SK-N-SH (cell line): ENCODE results near the gene MEIOC. TPM values are rescaled to one million over a fixed set of nuclear protein-coding genes. Genes with fewer than 3 reads are reported as not detected.

Experiments used
- CTCF ChIA-PET: fragments of 300-600, 350-600 bp; formaldehyde crosslinking; extraction: SDS; loops from one replicate; lab custom pipeline; 2021; lab: Yijun Ruan, JAX
- POLR2A ChIA-PET: fragments of 350-600 bp; sonication (Branson Sonifier 250); formaldehyde crosslinking; extraction: SDS; loops from one replicate; lab custom pipeline; 2020; ENCODE audit warnings: antibody characterized with exemption, inconsistent platforms; lab: Yijun Ruan, JAX
- DNase-seq: peaks from one replicate; pipeline ENCODE4 v3.0.0; 2012
- H2AFZ ChIP-seq: fragments of 200-600 bp; sonication (generic); 2 replicates; pipeline ENCODE4 v1.8.1; 2016; ENCODE audit warnings: antibody characterized with exemption, mild to moderate bottlenecking, low read depth
- H3F3A ChIP-seq: fragments of 200-600 bp; sonication (generic); replicated peaks from 2 replicates; pipeline ENCODE3; 2016; ENCODE audit warnings: antibody characterized with exemption, mild to moderate bottlenecking; ENCODE audit not compliant: insufficient read depth
- H3K27ac ChIP-seq, 2 experiments: fragments of 200-500 bp in 1 of 2; fragments of 200-600 bp in 1 of 2; sonication (Bioruptor generic) in 1 of 2; sonication (generic), shearing (Covaris generic) in 1 of 2; 2 replicates each; pipeline versions ENCODE4 v1.5.1 to v1.6.1; 2014 to 2016; ENCODE audit warnings: low read depth in 2 of 2, inconsistent platforms in 1 of 2, low read length in 1 of 2, mild to moderate bottlenecking in 1 of 2, mixed read lengths in 1 of 2
- H3K27me3 ChIP-seq: fragments of 200-600 bp; sonication (generic), shearing (Covaris generic); 2 replicates; pipeline ENCODE4 v1.6.1; 2016; ENCODE audit warnings: mixed run types; ENCODE audit not compliant: insufficient read depth
- H3K36me3 ChIP-seq, 2 experiments: fragments of 200-500 bp in 1 of 2; fragments of 200-600 bp in 1 of 2; sonication (Bioruptor generic) in 1 of 2; sonication (generic) in 1 of 2; replicated peaks in 1 of 2; 2 replicates each; pipeline versions ENCODE3 to v1.5.1; 2014 to 2016; ENCODE audit warnings: low read length in 1 of 2, mild to moderate bottlenecking in 1 of 2; ENCODE audit not compliant: insufficient read depth in 2 of 2, control insufficient read depth in 1 of 2
- H3K4me1 ChIP-seq, 2 experiments: fragments of 200-500 bp in 1 of 2; fragments of 200-600 bp in 1 of 2; sonication (Bioruptor generic) in 1 of 2; sonication (generic), shearing (Covaris generic) in 1 of 2; 2 replicates each; pipeline versions ENCODE4 v1.5.1 to v1.6.1; 2014 to 2016; ENCODE audit warnings: low read depth in 1 of 2, low read length in 1 of 2, mixed run types in 1 of 2; ENCODE audit not compliant: insufficient read depth in 2 of 2, control insufficient read depth in 1 of 2
- H3K4me2 ChIP-seq: fragments of 200-600 bp; sonication (generic), shearing (Covaris generic); 2 replicates; pipeline ENCODE4 v1.6.1; 2017; ENCODE audit warnings: mixed run types
- H3K4me3 ChIP-seq, 2 experiments: fragments of 200-500 bp in 1 of 2; fragments of 200-600 bp in 1 of 2; sonication (Bioruptor generic) in 1 of 2; sonication (generic), shearing (Covaris generic) in 1 of 2; 2 replicates each; pipeline versions ENCODE4 v1.5.1 to v1.8.1; 2014 to 2016; ENCODE audit warnings: low read depth in 2 of 2, inconsistent platforms in 1 of 2, low read length in 1 of 2, mild to moderate bottlenecking in 1 of 2, mixed read lengths in 1 of 2, moderate library complexity in 1 of 2
- H3K79me2 ChIP-seq: fragments of 200-600 bp; sonication (generic); 2 replicates; pipeline ENCODE4 v1.8.1; 2017; ENCODE audit warnings: mild to moderate bottlenecking; ENCODE audit not compliant: insufficient read depth
- H3K9ac ChIP-seq: fragments of 200-600 bp; sonication (generic); 2 replicates; pipeline ENCODE4 v1.6.1; 2017; ENCODE audit warnings: mixed run types
- H3K9me2 ChIP-seq: fragments of 200-600 bp; sonication (generic); 2 replicates; pipeline ENCODE4 v1.6.1; 2017; ENCODE audit warnings: mixed run types
- H3K9me3 ChIP-seq: fragments of 200-600 bp; sonication (generic); 2 replicates; pipeline ENCODE4 v1.6.1; 2017; ENCODE audit warnings: mixed run types, mild to moderate bottlenecking, moderate library complexity
- H4K20me1 ChIP-seq: fragments of 200-600 bp; sonication (generic); 2 replicates; pipeline ENCODE4 v1.6.1; 2017; ENCODE audit warnings: mild to moderate bottlenecking, mixed run types; ENCODE audit not compliant: insufficient read depth
- GABPA ChIP-seq: IDR thresholded peaks from 2 replicates; pipeline ENCODE4 v1.4.0; 2012; ENCODE audit warnings: low read depth, mild to moderate bottlenecking
- MXI1 ChIP-seq: IDR thresholded peaks from 2 replicates; pipeline ENCODE4 v1.6.1; 2012; ENCODE audit warnings: mild to moderate bottlenecking, low read depth, low read length, improper control_type of control experiment
- POLR2AphosphoS5 ChIP-seq: IDR thresholded peaks from 2 replicates; pipeline ENCODE4 v1.6.1; 2012; ENCODE audit warnings: low read depth, low read length
- RCOR1 ChIP-seq: fragments of 150-350 bp; IDR thresholded peaks from 2 replicates; pipeline ENCODE4 v1.6.1; 2017; ENCODE audit warnings: antibody characterized with exemption, low read length
- REST ChIP-seq: IDR thresholded peaks from 2 replicates; pipeline ENCODE4 v1.6.1; 2012; ENCODE audit warnings: mild to moderate bottlenecking, low read depth, low read length, moderate library complexity
- WGBS: methylation state at CpG from one replicate; pipeline ENCODE4 v1.1.6; 2017; ENCODE audit warnings: low lambda C conversion rate; 5-methylcytosine and 5-hydroxymethylcytosine counted together
- polyA plus RNA-seq, 3 experiments: library from polyadenylated mRNA; depleted of rRNA; stranded (reverse); fragments of >200 nt; gene quantifications; 2 replicates each; pipeline ENCODE4 v1.2.3, GENCODE V29; 2012
- small RNA-seq, 7 experiments: library from RNA; depleted of rRNA; stranded (forward); fragments of <200 nt; gene quantifications; one replicate each; pipeline ENCODE3, GENCODE V24; 2012
- TF ChIP-seq, protein P1 (sequence below): fragments of 150-350 bp; IDR thresholded peaks from 2 replicates; pipeline ENCODE4 v1.6.1; 2017; ENCODE audit warnings: antibody characterized with exemption, low read length, low read depth, borderline replicate concordance

Gene MEIOC
- polyA plus RNA-seq, 1 of the 3 experiments (the other 2 are of a cell fraction) = 1.3 TPM

- H3K4me2 ChIP-seq = no peak overlapping the region
- CTCF ChIA-PET = interaction anchor here (1.1 kb wide), 1 partner anchor 142 kb away, joined by 3 read pairs; no protein-coding TSS in a partner anchor
- H2AFZ ChIP-seq = no peak overlapping the region
Observed at GRCh38 chr17:44722254-44722653, 66.0 kb downstream of the MEIOC start.

More at GRCh38 chr17:44722254-44722653, 66.0 kb downstream of the MEIOC start:
- Histone ChIP-seq H3K9me3 (no peaks in the 10 kb centered on the region), H3K27ac (no peak overlapping the region), H3K27me3 (no peaks in the 10 kb centered on the region), H3K4me3 (no peak overlapping the region), H3K9ac (no peak overlapping the region), H3F3A (no peaks in the 10 kb centered on the region), H3K36me3 (peaks cover 0 to 29% of the 10 kb centered on the region in 2 experiments), H4K20me1 (no peaks in the 10 kb centered on the region), H3K79me2 (peaks cover 11% of the 10 kb centered on the region; the same call in 1 of the 2 replicates), H3K9me2 (no peaks in the 10 kb centered on the region), H3K4me1 (no peaks in the 10 kb centered on the region)
- no peak for DNase-seq
- TF ChIP-seq RCOR1 = no peak
- no peak for TF ChIP-seq REST
- no peak for TF ChIP-seq MXI1
- TF ChIP-seq, protein P1, sequence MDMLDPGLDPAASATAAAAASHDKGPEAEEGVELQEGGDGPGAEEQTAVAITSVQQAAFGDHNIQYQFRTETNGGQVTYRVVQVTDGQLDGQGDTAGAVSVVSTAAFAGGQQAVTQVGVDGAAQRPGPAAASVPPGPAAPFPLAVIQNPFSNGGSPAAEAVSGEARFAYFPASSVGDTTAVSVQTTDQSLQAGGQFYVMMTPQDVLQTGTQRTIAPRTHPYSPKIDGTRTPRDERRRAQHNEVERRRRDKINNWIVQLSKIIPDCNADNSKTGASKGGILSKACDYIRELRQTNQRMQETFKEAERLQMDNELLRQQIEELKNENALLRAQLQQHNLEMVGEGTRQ = no peak
- no peak for TF ChIP-seq POLR2AphosphoS5
- TF ChIP-seq GABPA = no peak
- POLR2A ChIA-PET = interaction anchor here (0.6 kb wide), 1 partner anchor 38 kb away, joined by 3 read pairs; no protein-coding TSS in a partner anchor
- 80% methylated on average over 5 of the region's 5 CpGs for WGBS

Small RNA genes lying within 50 kb of the gene (small RNA-seq; reads per million reads assigned to genes)
- gene RN7SL819P (0 reads per million in 7 experiments), gene SMCO4P1 (0 reads per million in 7 experiments)

Other genes with a start within 250 kb of the MEIOC start
- gene GPATCH8, start 153.1 kb upstream of the MEIOC start, polyA plus RNA-seq (2012; rRNA removed) = 12.7 and 15.2 TPM in 2 replicates
- gene FZD2, start 99.0 kb upstream of the MEIOC start, polyA plus RNA-seq (2012; rRNA removed) = 28.9 and 35.1 TPM in 2 replicates
- gene CCDC43, start 33.3 kb downstream of the MEIOC start, polyA plus RNA-seq (2012; rRNA removed) = 6.4 and 8.9 TPM in 2 replicates
- 8.3 and 9.6 TPM in 2 replicates for gene DBF4B, start 52.2 kb downstream of the MEIOC start, polyA plus RNA-seq (2012; rRNA removed)
- 1.8 and 2.5 TPM in 2 replicates for gene ADAM11, start 102.5 kb downstream of the MEIOC start, polyA plus RNA-seq (2012; rRNA removed)
- gene GJC1, start 173.8 kb downstream of the MEIOC start, polyA plus RNA-seq (2012; rRNA removed) = 15.2 and 15.6 TPM in 2 replicates
- gene HIGD1B, start 191.4 kb downstream of the MEIOC start, polyA plus RNA-seq (2012; rRNA removed) = not detected in 2 replicates
- 79.9 and 82.9 TPM in 2 replicates for gene EFTUD2, start 243.0 kb downstream of the MEIOC start, polyA plus RNA-seq (2012; rRNA removed)